KOPT-K1 (cell line): ENCODE data around the gene SPTLC3.

ENCODE experiments used
- H3K27ac ChIP-seq: fragments of 200-600 bp; sonication (generic); 2 replicates; pipeline ENCODE4 v1.5.1; 2016; ENCODE audit warnings: antibody characterized with exemption, mild to moderate bottlenecking, low read depth, low read length; ENCODE audit not compliant: poor library complexity, severe bottlenecking
- H3K36me3 ChIP-seq: fragments of 200-600 bp; sonication (generic); 2 replicates; pipeline ENCODE4 v1.5.1; 2017; ENCODE audit warnings: antibody characterized with exemption, mild to moderate bottlenecking, low read length, moderate library complexity; ENCODE audit not compliant: insufficient read depth
- H3K9me3 ChIP-seq: fragments of 200-600 bp; sonication (generic); 2 replicates; pipeline ENCODE4 v1.5.1; 2017; ENCODE audit warnings: antibody characterized with exemption, low read length, mild to moderate bottlenecking; ENCODE audit not compliant: insufficient read depth, poor library complexity, severe bottlenecking

SPTLC3 gene

GRCh38 chr20:13008761-13009681 lies at the start of gene SPTLC3:
Gene SPTLC3, plus strand, starts transcription at chr20:13008972. Its CDS starts 296 bp downstream, at chr20:13009268.
- no peak within 1 kb of the TSS for H3K27ac ChIP-seq
- no peaks in the 10 kb centered on the region for H3K36me3 ChIP-seq
- no peaks in the 10 kb centered on the region for H3K9me3 ChIP-seq

DNA sequence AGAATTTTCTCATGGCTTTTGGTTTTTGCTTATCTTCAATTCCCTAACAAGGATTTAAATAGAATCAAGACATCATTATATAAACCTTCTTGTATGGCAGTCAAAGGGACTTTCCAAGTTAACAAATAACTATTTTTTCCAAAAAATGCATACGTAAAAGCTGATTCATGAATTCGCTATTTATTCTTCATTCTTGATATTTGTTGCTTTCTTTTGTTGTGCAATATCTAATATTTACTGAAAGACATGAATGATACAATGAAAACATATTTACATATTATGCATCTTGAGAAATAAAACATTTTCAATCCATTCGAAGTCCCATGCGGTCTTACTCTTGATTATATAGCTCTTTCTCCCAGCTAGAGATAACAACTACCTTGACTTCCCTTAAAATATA lies 47.0 kb upstream of the SPTLC3 start:
- no peak overlapping the region for H3K27ac ChIP-seq
- no peaks in the 10 kb centered on the region for H3K36me3 ChIP-seq
- no peaks in the 10 kb centered on the region for H3K9me3 ChIP-seq

- Histone ChIP-seq H3K36me3 (no peaks in the 10 kb centered on the region), H3K27ac (no peak overlapping the region), H3K9me3 (no peaks in the 10 kb centered on the region)
These were observed 45.9 kb upstream of the SPTLC3 start for GRCh38 chr20:12962895-12963294.

- no peaks in the 10 kb centered on the region for H3K36me3 ChIP-seq
- no peak overlapping the region for H3K27ac ChIP-seq
- H3K9me3 ChIP-seq = no peaks in the 10 kb centered on the region
These were observed 45.4 kb upstream of the SPTLC3 start for GRCh38 chr20:12963416-12963815.

DNA sequence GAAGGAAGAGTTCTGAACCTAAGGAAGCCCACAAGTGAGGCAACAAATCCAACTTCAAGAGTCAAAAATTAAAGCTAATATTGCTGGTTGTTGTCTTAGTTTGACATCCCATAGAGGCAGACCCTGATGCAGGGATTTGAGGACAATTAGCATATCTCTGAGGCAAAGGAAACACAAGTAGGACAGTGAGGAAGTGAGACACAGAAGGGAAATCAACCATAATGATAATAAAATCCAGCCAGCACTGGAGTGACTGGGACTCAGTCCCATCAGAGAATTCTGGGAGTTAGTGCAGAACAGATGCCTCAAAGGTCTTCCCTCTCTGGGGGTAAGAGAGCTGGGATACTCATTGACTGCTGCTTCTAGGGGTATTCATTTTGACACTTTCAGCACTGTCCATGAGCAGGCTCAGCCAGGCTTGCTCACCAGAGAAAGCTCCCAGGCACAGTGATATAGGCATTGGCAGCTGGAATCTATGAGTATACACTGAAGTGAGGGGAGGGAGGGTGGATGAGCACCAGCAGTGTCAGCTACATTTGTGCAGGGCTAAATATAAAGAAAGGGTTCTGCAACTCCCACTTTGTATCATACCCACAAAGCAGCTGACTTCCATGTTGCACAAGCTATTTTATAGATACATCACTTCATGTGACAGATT lies 43.4 kb upstream of the SPTLC3 start:
- Histone ChIP-seq H3K9me3 (peaks cover 7% of the 10 kb centered on the region), H3K36me3 (no peaks in the 10 kb centered on the region), H3K27ac (no peak overlapping the region)

DNA sequence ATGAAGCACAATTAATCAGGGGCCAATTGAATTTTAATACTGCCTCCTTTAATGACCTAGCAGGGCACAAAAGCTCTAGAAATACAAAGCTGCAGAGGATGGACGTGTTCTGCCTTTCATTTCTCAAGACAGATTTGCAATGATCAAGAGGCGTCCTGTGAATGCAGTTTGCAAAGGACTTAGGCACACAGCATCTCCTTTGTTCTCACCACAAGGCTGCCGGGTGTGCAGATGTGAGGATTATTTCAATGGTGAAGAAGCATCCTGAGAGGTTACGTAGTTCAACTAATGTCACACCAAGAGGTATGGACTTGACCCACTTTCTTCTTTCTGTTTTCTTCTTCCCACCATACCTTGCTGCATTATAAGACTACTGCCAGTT lies 42.9 kb upstream of the SPTLC3 start:
- H3K27ac ChIP-seq = no peak overlapping the region
- no peaks in the 10 kb centered on the region for H3K36me3 ChIP-seq
- peaks cover 7% of the 10 kb centered on the region for H3K9me3 ChIP-seq

DNA sequence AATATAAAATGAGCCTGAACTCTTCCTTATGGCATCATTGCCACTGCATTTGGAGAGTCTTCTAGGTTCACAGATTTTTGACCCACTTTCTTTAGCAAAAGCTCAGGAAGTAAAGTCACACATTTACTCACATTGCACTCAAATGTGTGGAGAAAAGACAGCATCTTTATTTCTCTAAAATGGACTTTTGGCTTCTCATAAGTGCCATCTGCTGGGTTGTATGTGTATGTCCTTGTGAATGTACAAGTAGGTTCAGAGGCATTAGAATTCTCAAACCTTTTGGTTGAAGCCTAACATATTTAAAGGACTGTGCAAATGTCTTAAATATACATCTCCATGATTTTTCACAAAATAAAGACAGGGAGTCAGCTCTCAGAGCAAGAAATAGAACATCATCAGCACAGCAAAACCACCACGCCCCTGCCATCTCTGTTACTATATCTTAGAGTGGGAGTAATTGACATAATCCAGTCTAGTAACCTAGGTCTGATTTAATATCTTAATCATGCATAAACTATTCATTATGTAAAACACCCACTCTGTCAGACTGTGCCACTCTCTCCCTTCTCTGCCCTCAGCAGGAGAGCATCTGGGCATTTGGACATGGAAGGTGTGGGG lies 42.2 kb upstream of the SPTLC3 start:
- Histone ChIP-seq H3K9me3 (peaks cover 7% of the 10 kb centered on the region), H3K27ac (no peak overlapping the region), H3K36me3 (no peaks in the 10 kb centered on the region)

GRCh38 chr20:12967932-12968331 lies 40.8 kb upstream of the SPTLC3 start:
- Histone ChIP-seq H3K27ac (no peak overlapping the region), H3K36me3 (no peaks in the 10 kb centered on the region), H3K9me3 (peaks cover 7% of the 10 kb centered on the region)

- H3K36me3 ChIP-seq = no peaks in the 10 kb centered on the region
These were observed 40.3 kb upstream of the SPTLC3 start for GRCh38 chr20:12968472-12968871.

DNA sequence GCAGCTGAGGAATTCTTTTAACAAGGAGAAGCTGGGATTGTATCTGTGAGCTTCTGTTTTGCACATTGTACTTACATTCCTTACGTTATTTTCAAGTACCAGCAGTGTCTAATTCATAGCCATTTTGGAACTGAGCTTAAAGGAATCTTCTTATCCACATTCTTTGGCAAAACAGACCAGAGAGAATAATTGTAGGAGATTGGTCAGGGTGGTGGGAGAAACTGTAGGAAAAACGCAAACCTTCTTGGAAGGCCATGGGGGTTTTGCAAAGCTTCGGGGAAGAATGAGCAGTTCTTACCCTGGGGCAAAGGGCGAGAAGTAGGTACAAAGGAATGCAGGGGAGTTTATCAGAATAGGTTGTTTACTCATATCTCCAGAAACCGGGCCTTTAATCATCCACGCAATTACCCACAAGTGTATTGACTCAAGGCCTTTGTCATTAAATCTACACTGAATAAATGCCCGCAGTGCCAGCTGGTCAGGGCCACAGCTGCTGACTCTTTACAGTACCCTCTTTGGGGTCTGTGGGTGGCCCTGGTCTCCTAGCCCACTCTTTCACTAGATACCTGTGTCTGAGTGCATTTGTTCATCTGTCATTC lies 39.6 kb upstream of the SPTLC3 start:
- H3K36me3 ChIP-seq = no peaks in the 10 kb centered on the region
- no peak overlapping the region for H3K27ac ChIP-seq
- peaks cover 7% of the 10 kb centered on the region for H3K9me3 ChIP-seq

More at GRCh38 chr20:12968472-12968871, 40.3 kb upstream of the SPTLC3 start:
- peaks cover 7% of the 10 kb centered on the region for H3K9me3 ChIP-seq
- H3K27ac ChIP-seq = no peak overlapping the region

GRCh38 chr20:12970372-12970821 lies 38.4 kb upstream of the SPTLC3 start:
- Histone ChIP-seq H3K9me3 (peaks cover 7% of the 10 kb centered on the region), H3K27ac (no peak overlapping the region), H3K36me3 (no peaks in the 10 kb centered on the region)

- Histone ChIP-seq H3K27ac (no peak overlapping the region), H3K9me3 (no peaks in the 10 kb centered on the region), H3K36me3 (no peaks in the 10 kb centered on the region)
These were observed 32.8 kb upstream of the SPTLC3 start for GRCh38 chr20:12975833-12976608.

DNA sequence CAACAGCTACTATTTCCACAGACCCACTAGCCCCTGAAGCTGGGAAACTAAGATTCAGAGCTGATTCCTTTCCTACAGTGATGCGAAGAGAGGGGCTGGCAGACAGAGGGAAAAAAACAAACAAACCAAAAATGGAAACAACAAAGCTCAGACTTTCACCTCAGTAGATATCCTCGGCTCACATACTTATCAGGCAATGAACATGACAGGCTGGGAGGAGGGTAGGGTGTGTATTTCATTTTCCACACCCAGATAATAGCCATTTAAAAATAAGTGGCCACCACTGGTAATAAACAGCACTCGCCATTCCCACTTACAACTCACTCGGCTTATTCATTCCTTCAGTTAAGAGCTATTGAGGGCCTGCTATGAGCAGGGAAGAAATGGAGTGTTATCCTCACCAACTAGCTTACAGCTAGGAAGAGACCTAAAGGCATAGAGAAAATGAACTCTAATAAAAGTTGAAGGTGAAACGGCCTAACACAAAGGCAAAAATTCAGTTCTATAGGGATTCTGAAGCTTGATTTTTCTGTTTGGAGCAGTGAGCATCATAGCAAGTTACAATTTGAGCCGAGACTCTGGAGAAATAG lies 32.0 kb upstream of the SPTLC3 start:
- no peak overlapping the region for H3K27ac ChIP-seq
- H3K36me3 ChIP-seq = no peaks in the 10 kb centered on the region
- H3K9me3 ChIP-seq = no peaks in the 10 kb centered on the region
